Astrocyte of the spinal cord (primary cell): ENCODE measurements around the gene PPIL3.

Experiments
- DNase-seq: peaks from one replicate; pipeline ENCODE4 v3.0.0; 2011; ENCODE audit warnings: low read depth, low spot score
- H3K4me3 ChIP-seq: 2 replicates; pipeline ENCODE4 v1.5.1; 2011; ENCODE audit warnings: low read depth, mild to moderate bottlenecking, low read length, moderate library complexity
- in situ Hi-C: cut with HindIII; loops from 2 replicates; pipeline ENCODE4 v1.10.0; 2017; ENCODE audit warnings: low sequenced_read_pairs
- TF ChIP-seq, protein P1 (sequence below): IDR thresholded peaks from 2 replicates; pipeline ENCODE4 v1.5.1; 2012; ENCODE audit warnings: low read depth, mild to moderate bottlenecking, low read length, inconsistent platforms

The PPIL3 gene

DNA sequence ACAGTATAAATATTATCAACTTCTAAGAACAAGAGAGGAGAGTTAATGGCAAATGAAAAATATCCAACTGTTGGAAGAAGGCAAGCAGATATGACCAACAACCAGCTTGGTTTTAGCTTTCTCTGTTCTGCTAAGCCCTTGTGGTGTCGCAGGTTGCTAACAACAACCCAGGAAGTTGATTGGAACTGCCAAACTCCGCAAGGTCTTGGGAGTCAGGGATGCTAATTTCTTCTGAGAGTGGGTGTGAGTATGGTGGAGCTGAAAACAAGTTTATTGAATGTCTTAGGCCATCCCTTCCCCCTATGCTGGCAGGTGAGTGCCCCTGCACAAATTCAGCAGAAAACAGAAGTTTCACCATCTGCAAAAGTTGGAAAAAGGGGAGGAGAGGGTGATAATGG, 59.6 kb downstream of the PPIL3 start:
- DNase-seq: no peak
- H3K4me3 ChIP-seq: no peak overlapping the region
- TF ChIP-seq, protein P1, sequence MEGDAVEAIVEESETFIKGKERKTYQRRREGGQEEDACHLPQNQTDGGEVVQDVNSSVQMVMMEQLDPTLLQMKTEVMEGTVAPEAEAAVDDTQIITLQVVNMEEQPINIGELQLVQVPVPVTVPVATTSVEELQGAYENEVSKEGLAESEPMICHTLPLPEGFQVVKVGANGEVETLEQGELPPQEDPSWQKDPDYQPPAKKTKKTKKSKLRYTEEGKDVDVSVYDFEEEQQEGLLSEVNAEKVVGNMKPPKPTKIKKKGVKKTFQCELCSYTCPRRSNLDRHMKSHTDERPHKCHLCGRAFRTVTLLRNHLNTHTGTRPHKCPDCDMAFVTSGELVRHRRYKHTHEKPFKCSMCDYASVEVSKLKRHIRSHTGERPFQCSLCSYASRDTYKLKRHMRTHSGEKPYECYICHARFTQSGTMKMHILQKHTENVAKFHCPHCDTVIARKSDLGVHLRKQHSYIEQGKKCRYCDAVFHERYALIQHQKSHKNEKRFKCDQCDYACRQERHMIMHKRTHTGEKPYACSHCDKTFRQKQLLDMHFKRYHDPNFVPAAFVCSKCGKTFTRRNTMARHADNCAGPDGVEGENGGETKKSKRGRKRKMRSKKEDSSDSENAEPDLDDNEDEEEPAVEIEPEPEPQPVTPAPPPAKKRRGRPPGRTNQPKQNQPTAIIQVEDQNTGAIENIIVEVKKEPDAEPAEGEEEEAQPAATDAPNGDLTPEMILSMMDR: no peak
- in situ Hi-C loops: no loop called here

DNA sequence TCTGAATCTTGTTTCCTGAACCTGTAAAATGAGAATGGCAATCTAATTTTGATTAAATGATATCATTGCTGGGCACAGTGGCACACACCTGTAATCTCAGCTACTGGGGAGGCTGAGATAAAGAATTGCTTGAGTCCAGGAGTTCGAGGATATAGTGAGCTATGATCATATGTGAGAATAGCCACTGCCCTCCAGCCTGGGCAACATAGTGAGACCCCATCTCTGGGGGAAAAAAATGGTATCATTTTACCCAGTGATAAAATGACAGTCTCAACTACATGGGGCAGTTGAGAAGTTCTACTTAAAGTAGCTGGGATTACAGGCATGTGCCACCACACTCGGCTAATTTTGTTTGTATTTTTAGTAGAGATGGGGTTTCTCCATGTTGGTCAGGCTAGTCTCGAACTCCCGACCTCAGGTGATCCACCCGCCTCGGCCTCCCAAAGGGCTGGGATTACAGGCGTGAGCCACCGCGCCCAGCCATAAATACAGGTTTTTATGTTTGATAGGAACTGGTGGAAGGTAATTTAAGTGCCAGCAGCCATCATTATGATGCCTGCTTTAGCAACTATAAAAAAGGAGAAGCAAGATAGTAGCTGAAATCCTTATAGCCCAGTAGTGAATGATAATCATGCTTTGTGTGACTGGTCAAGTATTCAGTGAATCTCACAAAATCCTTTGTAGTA, 60.2 kb downstream of the PPIL3 start:
- no peak overlapping the region for H3K4me3 ChIP-seq
- in situ Hi-C loops: no loop called here
- TF ChIP-seq, protein P1: no peak
- DNase-seq: no peak

DNA sequence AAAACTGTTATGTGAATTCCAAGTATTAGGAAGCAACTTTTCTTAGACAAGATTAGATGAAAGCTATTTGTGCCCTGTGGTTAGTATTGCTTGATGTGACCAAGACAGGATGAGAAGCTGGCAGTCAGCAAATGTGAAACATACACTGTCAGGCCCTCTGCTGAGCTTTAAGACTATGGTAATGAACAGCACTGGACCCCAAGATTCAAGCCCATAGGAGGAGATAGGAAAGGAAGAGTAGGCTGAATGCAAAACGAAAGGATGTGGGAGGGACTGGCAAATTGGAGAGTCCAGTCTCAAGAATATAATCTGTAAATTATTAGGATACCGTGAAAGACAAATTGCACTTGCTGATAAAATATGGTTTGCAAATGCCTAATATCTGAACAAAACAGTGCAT, 60.8 kb downstream of the PPIL3 start:
- TF ChIP-seq, protein P1: no peak
- in situ Hi-C loops: no loop called here
- DNase-seq: no peak
- no peak overlapping the region for H3K4me3 ChIP-seq

DNA sequence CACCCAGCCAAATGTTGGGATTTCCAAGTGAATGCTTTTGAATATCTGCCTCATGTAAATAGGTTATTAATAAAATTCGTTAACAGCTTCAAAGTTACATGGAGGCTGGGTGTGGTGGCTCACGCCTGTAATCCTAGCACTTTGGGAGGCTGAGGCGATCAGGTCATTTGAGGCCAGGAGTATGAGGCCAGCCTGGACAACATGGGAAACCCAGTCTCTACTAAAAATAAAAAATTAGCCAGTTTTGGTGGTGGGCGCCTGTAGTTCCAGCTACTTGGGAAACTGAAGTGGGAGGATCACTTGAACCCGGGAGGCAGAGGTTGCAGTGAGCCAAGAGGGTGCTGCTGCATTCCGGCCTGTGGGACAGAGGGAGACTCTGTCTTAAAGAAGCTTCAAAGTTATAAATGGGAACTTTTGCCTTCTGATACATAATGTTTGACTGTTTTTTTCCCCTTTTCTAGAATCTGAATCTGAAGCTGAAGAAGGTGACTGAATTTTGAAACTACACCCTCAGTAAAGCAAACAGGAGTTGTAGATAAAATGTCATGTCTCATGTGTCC, 67.1 kb downstream of the PPIL3 start:
- no peak for DNase-seq
- TF ChIP-seq, protein P1: no peak
- in situ Hi-C loops: no loop called here
- no peak overlapping the region for H3K4me3 ChIP-seq
